ENCODE measurements around the gene LLCFC1.

LLCFC1 gene

GRCh38 chr7:142913051-142913450 is 26.2 kb upstream of the LLCFC1 start:
- no peak for DNase-seq

DNA sequence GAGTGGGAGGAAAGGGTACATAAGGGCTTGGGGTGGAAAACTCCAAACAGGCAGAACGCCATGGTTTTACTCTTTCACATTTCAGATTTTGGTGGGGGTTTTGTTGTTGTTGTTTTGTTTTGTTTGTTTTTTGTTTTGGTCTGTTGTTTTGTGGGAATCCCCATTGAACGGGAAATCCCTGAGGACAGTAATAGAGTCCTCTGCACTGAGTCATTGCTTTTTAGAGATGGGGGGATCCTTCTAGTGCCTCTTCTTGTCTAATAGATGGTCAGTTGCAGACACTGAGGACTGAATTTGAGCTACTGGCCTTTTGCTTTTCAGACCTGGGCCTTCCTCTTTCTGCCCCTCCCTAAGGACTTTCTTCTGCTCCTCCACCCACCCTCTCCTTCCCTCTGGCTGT is 25.7 kb upstream of the LLCFC1 start:
- no peak for DNase-seq

GRCh38 chr7:142914121-142914520 is 25.2 kb upstream of the LLCFC1 start:
- no peak for DNase-seq

GRCh38 chr7:142915315-142915714 is 24.0 kb upstream of the LLCFC1 start:
- no peak for DNase-seq

DNA sequence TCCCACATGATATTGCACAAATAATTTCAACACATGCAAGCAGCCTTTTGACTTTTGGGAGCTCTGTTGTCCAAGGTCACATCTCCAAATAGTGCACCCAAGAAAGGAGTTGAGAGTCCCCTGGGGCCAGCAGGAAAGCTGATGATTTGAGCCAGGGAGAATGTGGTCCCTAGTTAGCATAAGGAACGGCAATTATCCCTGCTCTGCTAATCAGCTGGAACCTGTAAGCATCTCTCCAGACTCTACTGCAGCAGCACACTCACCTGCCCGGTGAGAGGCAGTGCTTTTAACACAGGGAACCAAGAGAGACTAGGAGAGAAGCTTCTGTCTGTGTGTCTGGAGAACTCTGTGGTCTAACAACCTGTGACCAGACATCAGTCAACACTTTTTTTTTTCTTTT is 22.8 kb upstream of the LLCFC1 start:
- no peak for DNase-seq

DNA sequence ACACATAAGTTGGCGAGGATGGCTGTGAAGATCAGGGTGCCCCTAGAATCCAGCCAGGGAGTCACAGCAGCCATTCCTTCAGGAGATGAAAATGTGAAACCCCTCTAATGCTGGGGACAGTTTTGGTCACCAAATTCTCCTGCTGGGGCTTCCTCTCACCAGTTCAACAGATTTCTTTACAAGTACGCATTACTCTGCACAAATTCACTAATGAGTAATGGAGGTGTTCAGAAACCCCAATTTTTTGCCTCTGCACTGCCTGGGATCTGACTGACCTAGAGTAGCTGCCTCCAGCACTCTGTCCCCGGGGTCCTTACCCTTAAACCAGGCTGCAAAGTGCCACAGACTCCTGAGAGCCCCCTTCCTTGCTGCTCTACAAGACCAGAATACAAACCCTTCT is 21.8 kb upstream of the LLCFC1 start:
- no peak for DNase-seq

DNA sequence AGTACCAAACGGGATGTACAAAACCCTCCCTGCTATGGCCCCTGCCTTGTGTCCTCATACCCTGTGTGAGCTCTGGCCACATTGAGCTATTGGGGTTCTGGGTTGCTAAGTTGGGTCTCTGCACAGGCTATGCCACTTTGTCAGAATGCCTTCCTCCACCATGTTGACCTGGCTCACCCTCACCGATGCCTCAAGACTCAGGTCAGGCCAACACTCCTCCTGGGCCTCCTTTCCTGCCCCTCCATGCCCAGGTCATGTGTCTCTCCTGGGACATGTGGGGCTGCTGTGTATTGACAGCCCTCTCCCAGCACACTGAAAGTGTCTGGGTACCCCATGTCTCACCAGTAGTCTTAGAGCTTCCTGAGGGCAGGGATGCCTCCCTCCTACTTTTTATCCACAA is 20.4 kb upstream of the LLCFC1 start:
- no peak for DNase-seq

GRCh38 chr7:142919656-142920055 is 19.6 kb upstream of the LLCFC1 start:
- DNase-seq = no peak

- no peak for DNase-seq
Observed at GRCh38 chr7:142923391-142923790, 15.9 kb upstream of the LLCFC1 start.

DNA sequence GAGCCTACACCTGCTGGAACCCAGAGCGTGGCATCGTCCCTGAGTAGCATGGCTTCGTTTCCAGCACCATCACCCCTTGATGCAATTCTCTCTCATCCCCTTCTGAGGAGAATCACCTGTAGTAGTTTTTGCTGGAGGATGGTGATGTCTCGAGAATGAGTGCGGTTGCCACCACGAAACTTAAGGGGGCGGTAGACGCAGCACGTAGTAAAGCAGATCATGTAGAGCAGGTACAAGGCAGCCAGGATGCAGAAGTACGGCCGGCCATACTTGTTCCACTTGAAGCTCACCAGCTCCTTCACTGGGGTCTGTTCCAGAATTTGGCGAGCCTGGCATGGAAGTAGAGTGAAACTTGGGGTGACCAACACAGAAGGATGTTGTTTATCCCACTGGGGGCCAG is 13.9 kb upstream of the LLCFC1 start:
- no peak for DNase-seq

DNA sequence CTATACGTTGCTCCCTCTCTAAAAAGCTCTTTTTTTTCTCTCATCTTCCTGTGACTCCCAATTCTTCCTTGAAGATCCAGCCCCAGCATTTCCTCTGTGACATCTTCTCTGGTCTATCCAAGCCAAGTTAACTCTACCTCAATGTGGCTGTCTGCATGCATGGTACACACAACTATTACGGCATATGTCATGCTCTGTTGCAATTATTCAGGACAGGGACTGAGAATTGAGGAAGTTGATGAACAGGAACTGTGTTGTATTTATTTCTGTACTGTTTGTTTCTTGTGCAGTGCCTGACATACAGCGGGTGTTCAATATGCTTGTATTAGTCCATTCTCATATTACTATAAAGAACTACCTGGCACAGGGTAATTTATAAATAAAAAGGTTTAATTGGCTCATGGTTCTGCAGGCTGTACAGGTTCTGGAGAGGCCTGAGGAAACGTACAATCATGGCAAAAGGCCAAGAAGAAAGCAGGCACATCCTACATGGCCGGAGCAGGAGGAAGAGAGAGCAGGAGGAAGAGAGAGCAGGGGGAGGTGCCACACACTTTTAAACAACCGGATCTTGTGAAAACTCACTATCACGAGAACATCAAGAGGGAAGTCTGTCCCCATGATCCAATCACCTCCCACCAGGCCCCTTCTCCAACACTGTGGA is 12.1 kb upstream of the LLCFC1 start:
- DNase-seq = no peak

DNA sequence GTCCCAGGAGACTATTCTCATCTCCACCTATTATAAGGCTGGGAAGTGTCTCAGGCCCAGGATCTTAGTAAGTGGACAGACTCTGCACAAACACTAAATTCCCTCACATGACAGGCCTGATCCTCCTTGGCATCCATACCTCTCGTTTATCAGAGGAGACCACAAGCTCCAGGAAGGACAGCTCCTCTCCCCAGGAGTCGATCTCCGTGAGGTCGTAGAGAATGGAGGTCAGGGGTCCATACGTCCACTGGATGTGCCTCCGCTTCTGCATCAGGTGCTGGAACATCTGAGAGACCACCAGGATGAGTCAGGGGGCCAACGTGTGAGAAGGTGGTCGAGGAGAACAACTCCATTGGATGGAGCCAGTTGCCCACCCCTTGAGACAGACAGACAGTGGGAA is 11.3 kb upstream of the LLCFC1 start:
- no peak for DNase-seq

- DNase-seq = no peak
Observed at GRCh38 chr7:142930126-142930730, 9.1 kb upstream of the LLCFC1 start.

GRCh38 chr7:142932386-142933091 is 6.7 kb upstream of the LLCFC1 start:
- no peak for DNase-seq

DNA sequence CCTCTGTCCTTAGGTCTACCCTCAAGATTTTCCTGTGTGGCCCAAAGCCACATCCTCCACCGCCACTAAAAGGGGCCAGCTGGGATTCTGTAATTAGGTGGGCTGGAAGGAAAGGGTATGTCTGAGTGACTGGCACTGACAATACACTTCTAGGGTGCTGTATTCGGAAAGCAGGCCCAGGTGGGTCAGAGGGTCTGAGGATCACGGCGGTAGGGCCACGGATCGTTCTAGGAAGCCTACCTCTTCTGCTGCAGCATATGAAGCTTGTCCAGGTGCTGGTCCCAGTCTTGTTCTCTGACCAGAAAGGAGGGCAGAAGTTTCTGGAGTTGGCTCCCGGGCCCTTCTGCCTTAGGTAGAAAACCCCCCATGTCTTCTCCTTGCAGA is 6.2 kb upstream of the LLCFC1 start:
- no peak for DNase-seq

GRCh38 chr7:142933624-142934023 is 5.7 kb upstream of the LLCFC1 start, which contains the start of gene TRPV5:
Gene TRPV5 (minus strand): TSS chr7:142933746. CDS start chr7:142933459, 287 bp downstream.
- no peak for DNase-seq

GRCh38 chr7:142934056-142934455 is 5.2 kb upstream of the LLCFC1 start:
- no peak for DNase-seq

DNA sequence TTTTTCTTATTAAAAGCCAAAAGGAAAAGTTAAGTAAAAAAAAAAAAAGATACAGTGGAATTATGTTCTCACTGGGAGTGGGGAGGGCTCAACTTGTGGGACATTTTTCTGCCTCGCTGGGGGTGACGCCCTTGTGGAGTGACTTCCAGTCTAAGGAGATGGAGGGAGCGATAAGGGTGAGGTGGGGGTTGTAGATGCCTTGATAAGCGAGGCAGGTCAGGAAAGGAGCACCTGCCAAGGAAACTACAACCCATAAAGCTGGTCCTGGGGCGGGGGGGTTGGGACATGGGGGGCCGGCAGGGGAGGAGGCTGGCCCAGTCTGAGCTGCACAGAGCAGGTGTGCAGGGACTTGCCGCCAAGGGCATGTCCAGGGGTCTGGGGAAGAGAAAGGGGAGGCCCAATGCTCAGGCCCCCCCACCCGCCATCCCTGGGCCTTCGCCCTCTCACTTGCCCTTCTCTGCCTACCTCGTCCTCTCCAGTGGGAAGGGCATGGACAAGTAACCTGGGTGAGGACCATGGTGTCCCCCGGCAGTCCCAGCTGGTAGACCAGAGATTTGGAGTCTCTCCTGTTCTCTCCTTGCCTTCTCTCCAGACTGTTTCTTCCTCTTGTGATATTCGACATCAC is 3.2 kb upstream of the LLCFC1 start:
- DNase-seq = no peak

- no peak for DNase-seq
Observed at GRCh38 chr7:142938611-142939010, 673 bp upstream of the LLCFC1 start.

- no peak for DNase-seq
Observed at GRCh38 chr7:142940966-142941535, 1.8 kb downstream of the LLCFC1 start.

GRCh38 chr7:142941541-142941940 is 2.3 kb downstream of the LLCFC1 start:
- no peak for DNase-seq

GRCh38 chr7:142942746-142943145 is 3.5 kb downstream of the LLCFC1 start:
- no peak for DNase-seq

DNA sequence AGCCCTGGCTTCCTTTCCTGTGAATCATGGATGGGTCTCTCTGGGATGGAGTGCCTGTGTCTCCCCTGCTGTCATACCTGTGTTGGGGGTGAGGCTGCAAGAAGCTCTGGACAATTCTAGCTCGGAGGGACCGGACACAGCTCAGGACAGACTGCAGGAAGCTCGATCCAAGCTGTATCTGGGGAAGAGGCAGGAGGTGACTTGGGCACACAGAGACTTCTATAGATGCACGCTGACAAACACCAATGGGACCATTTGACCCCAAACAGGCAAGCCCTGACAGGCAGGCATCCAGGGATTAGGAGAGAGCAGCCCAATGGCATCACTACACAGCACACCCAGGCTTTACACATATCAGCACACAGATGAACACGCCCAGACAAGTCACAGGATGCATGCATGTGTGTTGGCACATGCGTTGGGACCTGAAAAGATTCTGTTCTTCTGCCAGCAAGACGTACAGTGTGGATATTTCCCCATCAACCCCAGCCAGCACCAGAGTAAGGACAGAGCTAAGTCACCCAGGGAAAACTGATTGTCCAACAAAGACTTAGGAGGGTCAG is 4.5 kb downstream of the LLCFC1 start:
- DNase-seq = no peak

Data from fibroblast of upper back skin (primary cell).